ENCODE results near the gene CITED1.

CITED1 gene

DNA sequence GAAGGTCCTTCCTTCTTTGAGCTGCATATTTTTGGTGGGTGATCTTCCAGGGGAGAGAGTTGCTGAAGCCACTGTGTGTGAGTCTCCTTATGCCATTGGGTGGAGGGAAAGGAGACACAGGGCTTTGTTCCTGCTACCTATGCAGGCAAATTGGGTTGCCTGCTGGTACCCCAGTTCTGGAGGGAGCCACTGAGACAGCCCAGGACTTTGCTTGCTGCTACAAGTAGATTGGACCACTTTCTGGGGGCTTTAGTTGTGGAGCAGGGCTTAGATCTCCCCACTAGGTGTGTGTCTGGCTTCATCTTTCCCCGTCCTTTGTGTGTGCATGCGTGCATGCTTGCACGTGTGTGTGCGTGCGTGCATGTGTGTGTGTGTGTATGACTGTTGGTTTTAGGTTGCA is 10.0 kb downstream of the CITED1 start:
- no peaks in the 10 kb centered on the region for H3K79me2 ChIP-seq (ENCODE audit: insufficient read depth, low read length)
- no peaks in the 10 kb centered on the region for H3K9me2 ChIP-seq (replicated peaks; ENCODE audit: insufficient read depth, low read length)
- H3K27ac ChIP-seq (ENCODE audit: low read depth, low read length): no peak overlapping the region
- H3K9ac ChIP-seq (ENCODE audit: low read length): no peak overlapping the region
- TF ChIP-seq EZH2phosphoT487 (conservative IDR thresholded peaks at IDR 0.05; ENCODE audit: low read length): no peak
- TF ChIP-seq, protein P1, sequence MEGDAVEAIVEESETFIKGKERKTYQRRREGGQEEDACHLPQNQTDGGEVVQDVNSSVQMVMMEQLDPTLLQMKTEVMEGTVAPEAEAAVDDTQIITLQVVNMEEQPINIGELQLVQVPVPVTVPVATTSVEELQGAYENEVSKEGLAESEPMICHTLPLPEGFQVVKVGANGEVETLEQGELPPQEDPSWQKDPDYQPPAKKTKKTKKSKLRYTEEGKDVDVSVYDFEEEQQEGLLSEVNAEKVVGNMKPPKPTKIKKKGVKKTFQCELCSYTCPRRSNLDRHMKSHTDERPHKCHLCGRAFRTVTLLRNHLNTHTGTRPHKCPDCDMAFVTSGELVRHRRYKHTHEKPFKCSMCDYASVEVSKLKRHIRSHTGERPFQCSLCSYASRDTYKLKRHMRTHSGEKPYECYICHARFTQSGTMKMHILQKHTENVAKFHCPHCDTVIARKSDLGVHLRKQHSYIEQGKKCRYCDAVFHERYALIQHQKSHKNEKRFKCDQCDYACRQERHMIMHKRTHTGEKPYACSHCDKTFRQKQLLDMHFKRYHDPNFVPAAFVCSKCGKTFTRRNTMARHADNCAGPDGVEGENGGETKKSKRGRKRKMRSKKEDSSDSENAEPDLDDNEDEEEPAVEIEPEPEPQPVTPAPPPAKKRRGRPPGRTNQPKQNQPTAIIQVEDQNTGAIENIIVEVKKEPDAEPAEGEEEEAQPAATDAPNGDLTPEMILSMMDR (IDR thresholded peaks at IDR 0.05; ENCODE audit: insufficient read depth, low read length, poor library complexity, severe bottlenecking): no peak
- H3K4me3 ChIP-seq (ENCODE audit: insufficient read depth, low read length, poor library complexity, severe bottlenecking): no peak overlapping the region
- no peak overlapping the region for H2AFZ ChIP-seq (ENCODE audit: low read depth, low read length, severe bottlenecking)
- no peak overlapping the region for H3K4me2 ChIP-seq (ENCODE audit: low read depth, low read length, poor library complexity, severe bottlenecking)
- H3F3A ChIP-seq (ENCODE audit: insufficient read depth): no peaks in the 10 kb centered on the region
- no peaks in the 10 kb centered on the region for H3K27me3 ChIP-seq (ENCODE audit: low read length)
- no peaks in the 10 kb centered on the region for H3K9me3 ChIP-seq (ENCODE audit: insufficient read depth, low read length)
- no peaks in the 10 kb centered on the region for H3K36me3 ChIP-seq (ENCODE audit: low read length)
- no peaks in the 10 kb centered on the region for H4K20me1 ChIP-seq (ENCODE audit: low read depth, low read length)

- H3K36me3 ChIP-seq (ENCODE audit: low read length): no peaks in the 10 kb centered on the region
- no peaks in the 10 kb centered on the region for H4K20me1 ChIP-seq (ENCODE audit: low read depth, low read length)
- H3K9me2 ChIP-seq (replicated peaks; ENCODE audit: insufficient read depth, low read length): no peaks in the 10 kb centered on the region
- no peak overlapping the region for H3K4me2 ChIP-seq (ENCODE audit: low read depth, low read length, poor library complexity, severe bottlenecking)
- H3K79me2 ChIP-seq (ENCODE audit: insufficient read depth, low read length): no peaks in the 10 kb centered on the region
- no peak overlapping the region for H3K4me3 ChIP-seq (ENCODE audit: insufficient read depth, low read length, poor library complexity, severe bottlenecking)
- no peak for TF ChIP-seq EZH2phosphoT487 (conservative IDR thresholded peaks at IDR 0.05; ENCODE audit: low read length)
- TF ChIP-seq, protein P1 (IDR thresholded peaks at IDR 0.05; ENCODE audit: insufficient read depth, low read length, poor library complexity, severe bottlenecking): no peak
- H3K27me3 ChIP-seq (ENCODE audit: low read length): no peaks in the 10 kb centered on the region
- no peak overlapping the region for H2AFZ ChIP-seq (ENCODE audit: low read depth, low read length, severe bottlenecking)
- H3K27ac ChIP-seq (ENCODE audit: low read depth, low read length): no peak overlapping the region
- no peaks in the 10 kb centered on the region for H3F3A ChIP-seq (ENCODE audit: insufficient read depth)
- H3K9me3 ChIP-seq (ENCODE audit: insufficient read depth, low read length): no peaks in the 10 kb centered on the region
- no peak overlapping the region for H3K9ac ChIP-seq (ENCODE audit: low read length)
Measured at GRCh38 chrX:72294497-72294896, 11.2 kb downstream of the CITED1 start.

- Histone ChIP-seq H3K36me3 (ENCODE audit: low read length) (no peaks in the 10 kb centered on the region), H3K27me3 (ENCODE audit: low read length) (no peaks in the 10 kb centered on the region), H2AFZ (ENCODE audit: low read depth, low read length, severe bottlenecking) (no peak overlapping the region), H3K4me3 (ENCODE audit: insufficient read depth, low read length, poor library complexity, severe bottlenecking) (no peak overlapping the region), H3K79me2 (ENCODE audit: insufficient read depth, low read length) (no peaks in the 10 kb centered on the region), H3K4me2 (ENCODE audit: low read depth, low read length, poor library complexity, severe bottlenecking) (no peak overlapping the region), H3K9me2 (replicated peaks; ENCODE audit: insufficient read depth, low read length) (no peaks in the 10 kb centered on the region), H3F3A (ENCODE audit: insufficient read depth) (no peaks in the 10 kb centered on the region), H4K20me1 (ENCODE audit: low read depth, low read length) (no peaks in the 10 kb centered on the region), H3K9me3 (ENCODE audit: insufficient read depth, low read length) (no peaks in the 10 kb centered on the region), H3K9ac (ENCODE audit: low read length) (no peak overlapping the region), H3K27ac (ENCODE audit: low read depth, low read length) (no peak overlapping the region)
- no peak for TF ChIP-seq EZH2phosphoT487 (conservative IDR thresholded peaks at IDR 0.05; ENCODE audit: low read length)
- TF ChIP-seq, protein P1 (IDR thresholded peaks at IDR 0.05; ENCODE audit: insufficient read depth, low read length, poor library complexity, severe bottlenecking): no peak
Measured at GRCh38 chrX:72282302-72282701, 23.4 kb downstream of the CITED1 start.
